IMR-90 (cell line): ENCODE results near the gene HTR5A. TPM values are rescaled to one million over a fixed set of nuclear protein-coding genes. Genes with fewer than 3 reads are reported as not detected.

Source experiments
- ATAC-seq: fragments of 200-7000 bp; cut with Tn5 transposase; 2 replicates; pipeline ENCODE4 v1.9.1; 2020; ENCODE audit warnings: low read depth, mild to moderate bottlenecking, moderate library complexity
- BruUV-seq: library from RNA; stranded (reverse); fragments of 400-500 nt; replicated peaks from 2 replicates; lab custom pipeline; 2021; lab: Mats Ljungman, UMichigan
- CTCF ChIA-PET: fragments of 300-600 bp; formaldehyde crosslinking; extraction: SDS; loops from one replicate; lab custom pipeline; 2021; ENCODE audit warnings: antibody characterized with exemption; lab: Yijun Ruan, JAX
- POLR2A ChIA-PET: fragments of 300-600 bp; sonication (Branson Sonifier 250); formaldehyde crosslinking; loops from one replicate; lab custom pipeline; 2022; ENCODE audit warnings: antibody characterized with exemption; ENCODE audit not compliant: unreplicated experiment; lab: Charles Lee
- DNase-seq: peaks from one replicate; pipeline ENCODE4 v3.0.0; 2013
- H2AFZ ChIP-seq: replicated peaks from 2 replicates; pipeline ENCODE3; 2013; ENCODE audit warnings: low read length, mild to moderate bottlenecking; ENCODE audit not compliant: poor library complexity
- H2AK5ac ChIP-seq: 2 replicates; pipeline ENCODE4 v1.6.1; 2013; ENCODE audit warnings: low read depth, low read length, inconsistent platforms
- H2AK9ac ChIP-seq: replicated peaks from 2 replicates; pipeline ENCODE3; 2013; ENCODE audit warnings: mild to moderate bottlenecking, low read depth, low read length, moderate library complexity; ENCODE audit not compliant: poor library complexity
- H2BK120ac ChIP-seq: 2 replicates; pipeline ENCODE4 v1.6.1; 2013; ENCODE audit warnings: low read depth, low read length, inconsistent platforms
- H2BK15ac ChIP-seq: 3 replicates; pipeline ENCODE4 v1.6.1; 2013; ENCODE audit warnings: low read depth, low read length, inconsistent platforms
- H2BK20ac ChIP-seq: 2 replicates; pipeline ENCODE4 v1.6.1; 2013; ENCODE audit warnings: low read depth, mild to moderate bottlenecking, inconsistent platforms, low read length, moderate library complexity
- H2BK5ac ChIP-seq: 2 replicates; pipeline ENCODE4 v1.6.1; 2013; ENCODE audit warnings: mild to moderate bottlenecking, low read depth, low read length, inconsistent platforms; ENCODE audit not compliant: poor library complexity, severe bottlenecking
- H3K14ac ChIP-seq: replicated peaks from 2 replicates; pipeline ENCODE4 v1.6.1; 2013; ENCODE audit warnings: low read depth, low read length, inconsistent platforms
- H3K18ac ChIP-seq: 2 replicates; pipeline ENCODE4 v1.6.1; 2013; ENCODE audit warnings: low read depth, low read length, control low read depth
- H3K23ac ChIP-seq: 2 replicates; pipeline ENCODE4 v1.6.1; 2013; ENCODE audit warnings: low read depth, low read length, inconsistent platforms
- H3K27ac ChIP-seq: 2 replicates; pipeline ENCODE4 v1.5.1; 2013; ENCODE audit warnings: mild to moderate bottlenecking, control low read depth, low read length; ENCODE audit not compliant: insufficient read depth
- H3K27me3 ChIP-seq: 2 replicates; pipeline ENCODE4 v1.6.1; 2013; ENCODE audit warnings: low read length; ENCODE audit not compliant: control insufficient read depth, insufficient read depth
- H3K36me3 ChIP-seq: 2 replicates; pipeline ENCODE4 v1.6.1; 2013; ENCODE audit warnings: low read length, mixed read lengths; ENCODE audit not compliant: control insufficient read depth, insufficient read depth
- H3K4ac ChIP-seq: 2 replicates; pipeline ENCODE4 v1.6.1; 2013; ENCODE audit warnings: low read depth, low read length, inconsistent platforms
- H3K4me1 ChIP-seq: 2 replicates; pipeline ENCODE4 v1.6.1; 2013; ENCODE audit warnings: low read length, mixed read lengths; ENCODE audit not compliant: control insufficient read depth, insufficient read depth
- H3K4me2 ChIP-seq: 2 replicates; pipeline ENCODE4 v1.6.1; 2013; ENCODE audit warnings: low read depth, mild to moderate bottlenecking, control low read depth, low read length, moderate library complexity
- H3K4me3 ChIP-seq: 2 replicates; pipeline ENCODE4 v1.5.1; 2013; ENCODE audit warnings: low read depth, mild to moderate bottlenecking, control low read depth, low read length, moderate library complexity; ENCODE audit not compliant: insufficient read depth
- H3K56ac ChIP-seq: 2 replicates; pipeline ENCODE4 v1.6.1; 2013; ENCODE audit warnings: low read length, inconsistent platforms; ENCODE audit not compliant: insufficient read depth; ENCODE audit errors: extremely low read depth
- H3K79me1 ChIP-seq, 2 experiments: 2 replicates each; pipeline ENCODE4 v1.6.1; 2013; ENCODE audit warnings: low read length in 2 of 2, inconsistent platforms in 1 of 2, low read depth in 1 of 2
- H3K9ac ChIP-seq: 2 replicates; pipeline ENCODE4 v1.6.1; 2013; ENCODE audit warnings: low read depth, low read length, control low read depth
- H3K9me1 ChIP-seq: 2 replicates; pipeline ENCODE4 v1.6.1; 2013; ENCODE audit warnings: low read length, inconsistent platforms; ENCODE audit not compliant: insufficient read depth
- H3K9me3 ChIP-seq: 2 replicates; pipeline ENCODE4 v1.6.1; 2013; ENCODE audit warnings: low read length; ENCODE audit not compliant: control insufficient read depth, insufficient read depth
- H4K20me1 ChIP-seq: 2 replicates; pipeline ENCODE4 v1.6.1; 2013; ENCODE audit warnings: low read length, inconsistent platforms; ENCODE audit not compliant: insufficient read depth
- H4K5ac ChIP-seq: 2 replicates; pipeline ENCODE4 v1.6.1; 2013; ENCODE audit warnings: mild to moderate bottlenecking, low read depth, low read length, control low read depth
- H4K8ac ChIP-seq, 2 experiments: 2 replicates each; pipeline ENCODE4 v1.6.1; 2013; ENCODE audit warnings: low read depth in 2 of 2, low read length in 2 of 2, control low read depth in 1 of 2, inconsistent platforms in 1 of 2
- H4K91ac ChIP-seq: 2 replicates; pipeline ENCODE4 v1.6.1; 2013; ENCODE audit warnings: low read depth, low read length, inconsistent platforms; ENCODE audit not compliant: insufficient read depth
- BHLHE40 ChIP-seq: fragments of 150-350 bp; IDR thresholded peaks from 2 replicates; pipeline ENCODE4 v1.6.1; 2016; ENCODE audit warnings: mild to moderate bottlenecking, low read depth, low read length
- FOS ChIP-seq: fragments of 150-350 bp; IDR thresholded peaks from 2 replicates; pipeline ENCODE4 v1.6.1; 2016; ENCODE audit warnings: low read depth, low read length
- MAFK ChIP-seq: IDR thresholded peaks from 2 replicates; pipeline ENCODE4 v1.6.1; 2012; ENCODE audit warnings: low read depth, low read length, improper control_type of control experiment
- MAZ ChIP-seq: IDR thresholded peaks from 2 replicates; pipeline ENCODE4 v1.6.1; 2012; ENCODE audit warnings: low read depth, mild to moderate bottlenecking, low read length, improper control_type of control experiment, moderate library complexity, borderline replicate concordance
- MXI1 ChIP-seq: IDR thresholded peaks from 2 replicates; pipeline ENCODE4 v1.6.1; 2012; ENCODE audit warnings: low read depth, mild to moderate bottlenecking, low read length, moderate library complexity, borderline replicate concordance
- NFE2L2 ChIP-seq: fragments of 150-350 bp; IDR thresholded peaks from 2 replicates; pipeline ENCODE4 v1.6.1; 2016; ENCODE audit warnings: low read depth, mild to moderate bottlenecking, low read length
- POLR2A ChIP-seq: IDR thresholded peaks from 2 replicates; pipeline ENCODE4 v1.6.1; 2012; ENCODE audit warnings: mild to moderate bottlenecking, low read depth, low read length
- RAD21 ChIP-seq: IDR thresholded peaks from 2 replicates; pipeline ENCODE4 v1.6.1; 2012; ENCODE audit warnings: low read length, improper control_type of control experiment
- RCOR1 ChIP-seq: IDR thresholded peaks from 2 replicates; pipeline ENCODE4 v1.6.1; 2012; ENCODE audit warnings: mild to moderate bottlenecking, low read length, improper control_type of control experiment; ENCODE audit not compliant: insufficient replicate concordance
- SMC3 ChIP-seq: fragments of 150-350 bp; IDR thresholded peaks from 2 replicates; pipeline ENCODE4 v1.6.1; 2016; ENCODE audit warnings: low read depth, mild to moderate bottlenecking, antibody characterized with exemption, low read length, moderate library complexity
- USF2 ChIP-seq: fragments of 150-350 bp; IDR thresholded peaks from 2 replicates; pipeline ENCODE4 v1.6.1; 2017; ENCODE audit warnings: mild to moderate bottlenecking, antibody characterized with exemption, low read length, low read depth
- WGBS, 2 experiments: methylation state at CpG; one replicate each; pipeline versions ENCODE4 v1.1.5 to v1.1.7; 2013; ENCODE audit warnings: missing lambda C conversion rate in 2 of 2; ENCODE audit not compliant: insufficient read length in 1 of 2; ENCODE audit errors: extremely low coverage in 2 of 2; 5-methylcytosine and 5-hydroxymethylcytosine counted together
- dilution Hi-C: fragments of 300-500 bp; cut with HindIII; formaldehyde crosslinking; loops from one replicate; pipeline ENCODE4 v1.14.3; 2018; ENCODE audit warnings: low sequenced_read_pairs; ENCODE audit not compliant: unreplicated experiment
- in situ Hi-C: fragments of 300-500 bp; cut with MboI; formaldehyde crosslinking; loops from 3 replicates; pipeline ENCODE4 v1.14.3; 2019; ENCODE audit warnings: low sequenced_read_pairs, inconsistent platforms, mixed read lengths
- intact Hi-C: fragments of 100-400 bp; cut with micrococcal nuclease; formaldehyde crosslinking; loops from 2 replicates; pipeline ENCODE4 v1.10.0; 2022
- polyA plus RNA-seq, 3 experiments: library from polyadenylated mRNA; depleted of rRNA; stranded (reverse); fragments of >200 nt; gene quantifications; 2 replicates each; pipeline ENCODE4 v1.2.3, GENCODE V29; 2012; ENCODE audit warnings: low replicate concordance in 1 of 3
- total RNA-seq: library from RNA; depleted of rRNA; stranded (reverse); fragments of >200 nt; gene quantifications from 2 replicates; pipeline ENCODE4 v1.2.3, GENCODE V29; 2012

HTR5A gene
- total and polyA plus RNA-seq, 2 of the 4 experiments (the other 2 are of a cell fraction) = not detected

DNA sequence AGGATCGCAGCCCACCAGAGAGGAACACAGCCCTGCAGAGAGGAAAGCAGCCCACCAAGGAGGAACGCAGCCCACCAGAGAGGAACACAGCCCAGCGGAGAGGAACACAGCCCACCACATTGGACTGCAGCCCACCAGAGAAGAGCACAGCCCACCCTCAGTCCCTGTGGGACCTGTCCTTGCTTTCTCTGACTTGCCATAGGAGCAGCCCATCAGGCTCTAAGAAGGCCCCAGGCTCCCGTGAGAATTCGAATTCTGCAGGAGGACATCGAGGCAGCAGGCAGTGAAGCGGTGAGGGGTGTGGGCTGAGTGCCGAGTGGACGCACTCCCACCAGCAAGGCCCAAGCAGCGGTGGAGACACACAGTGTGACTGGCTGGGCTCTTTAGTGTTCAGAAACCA is 59.1 kb downstream of the HTR5A start:
- Histone ChIP-seq H2BK5ac (no peak overlapping the region), H2BK120ac (no peak overlapping the region), H4K20me1 (no peaks in the 10 kb centered on the region), H3K14ac (no peak overlapping the region), H2BK15ac (no peak overlapping the region), H3K27ac (no peak overlapping the region), H2AK9ac (no peak overlapping the region), H4K8ac (no peak overlapping the region), H2AFZ (no peak overlapping the region), H2AK5ac (no peak overlapping the region), H3K23ac (no peak overlapping the region), H3K18ac (no peak overlapping the region), H3K4me2 (no peak overlapping the region), H3K4me1 (no peaks in the 10 kb centered on the region), H4K91ac (no peak overlapping the region), H3K36me3 (no peaks in the 10 kb centered on the region), H3K9me3 (peaks cover 6% of the 10 kb centered on the region; the same call in 1 of the 2 replicates), H3K9ac (no peak overlapping the region), H3K79me1 (no peaks in the 10 kb centered on the region), H4K5ac (no peak overlapping the region), H3K4me3 (no peak overlapping the region), H3K4ac (no peak overlapping the region), H3K56ac (no peak overlapping the region), H3K9me1 (no peaks in the 10 kb centered on the region), H2BK20ac (no peak overlapping the region), H3K27me3 (no peaks in the 10 kb centered on the region)
- ChIA-PET POLR2A (no interaction called here), CTCF (no interaction called here)
- 74% methylated on average over 5 of the region's 10 CpGs; no CpG with 5 or more reads in 1 of the 2 experiments for WGBS, 2 experiments
- dilution Hi-C loops = no loop called here
- BruUV-seq = no TSS peak
- intact Hi-C loops = no loop called here
- TF ChIP-seq MXI1 = no peak
- no peak for TF ChIP-seq NFE2L2
- TF ChIP-seq RAD21 = no peak
- TF ChIP-seq BHLHE40 = no peak
- no peak for TF ChIP-seq MAZ
- no peak for TF ChIP-seq SMC3
- TF ChIP-seq USF2 = no peak
- TF ChIP-seq FOS = no peak
- no peak for TF ChIP-seq MAFK
- no peak for TF ChIP-seq RCOR1
- no peak for TF ChIP-seq POLR2A
- in situ Hi-C loops = no loop called here
- no peak for DNase-seq
- ATAC-seq = no peak
